KMS-11 (cell line): Measurements from ENCODE around the gene POU2F3.

Experiments
- H2AFZ ChIP-seq: fragments of 200-600 bp; sonication (generic); 2 replicates; pipeline ENCODE4 v1.6.1; 2016; ENCODE audit warnings: antibody characterized with exemption, mixed run types, low read depth
- H3K27ac ChIP-seq: fragments of 200-600 bp; sonication (generic); 2 replicates; pipeline ENCODE4 v1.6.1; 2016; ENCODE audit warnings: mild to moderate bottlenecking, mixed run types
- H3K27me3 ChIP-seq: fragments of 200-600 bp; sonication (generic); 2 replicates; pipeline ENCODE4 v1.6.1; 2017; ENCODE audit warnings: mild to moderate bottlenecking, low read depth, mixed run types, moderate library complexity; ENCODE audit not compliant: insufficient read depth
- H3K36me3 ChIP-seq: fragments of 200-600 bp; sonication (generic); 2 replicates; pipeline ENCODE4 v1.6.1; 2017; ENCODE audit warnings: mild to moderate bottlenecking, mixed run types; ENCODE audit not compliant: insufficient read depth
- H3K4me1 ChIP-seq: fragments of 200-600 bp; sonication (generic); 2 replicates; pipeline ENCODE4 v1.6.1; 2016; ENCODE audit warnings: mild to moderate bottlenecking, low read depth, mixed run types; ENCODE audit not compliant: poor library complexity, severe bottlenecking
- H3K4me2 ChIP-seq: fragments of 200-600 bp; sonication (generic); 2 replicates; pipeline ENCODE4 v1.7.0; 2016; ENCODE audit warnings: mild to moderate bottlenecking, mixed run types
- H3K4me3 ChIP-seq: fragments of 200-600 bp; sonication (generic); IDR thresholded peaks from 2 replicates; pipeline ENCODE4 v1.6.1; 2017; ENCODE audit warnings: low read depth, low read length, mixed read lengths; ENCODE audit not compliant: insufficient read depth
- H3K79me2 ChIP-seq: fragments of 200-600 bp; sonication (generic); 2 replicates; pipeline ENCODE4 v1.6.1; 2016; ENCODE audit warnings: low read depth, mixed run types; ENCODE audit not compliant: insufficient read depth
- H3K9ac ChIP-seq: fragments of 200-600 bp; sonication (generic); 2 replicates; pipeline ENCODE4 v1.6.1; 2016; ENCODE audit warnings: mild to moderate bottlenecking, mixed run types
- H4K20me1 ChIP-seq: fragments of 200-600 bp; sonication (generic); 2 replicates; pipeline ENCODE4 v1.6.1; 2016; ENCODE audit warnings: mild to moderate bottlenecking, mixed run types; ENCODE audit not compliant: insufficient read depth
- CTCF ChIP-seq: fragments of 200-600 bp; sonication (generic); conservative IDR thresholded peaks from 2 replicates; pipeline ENCODE4 v1.6.1; 2017; ENCODE audit warnings: low read depth, mild to moderate bottlenecking, antibody characterized with exemption, low read length, moderate library complexity, mixed read lengths

Gene POU2F3

DNA sequence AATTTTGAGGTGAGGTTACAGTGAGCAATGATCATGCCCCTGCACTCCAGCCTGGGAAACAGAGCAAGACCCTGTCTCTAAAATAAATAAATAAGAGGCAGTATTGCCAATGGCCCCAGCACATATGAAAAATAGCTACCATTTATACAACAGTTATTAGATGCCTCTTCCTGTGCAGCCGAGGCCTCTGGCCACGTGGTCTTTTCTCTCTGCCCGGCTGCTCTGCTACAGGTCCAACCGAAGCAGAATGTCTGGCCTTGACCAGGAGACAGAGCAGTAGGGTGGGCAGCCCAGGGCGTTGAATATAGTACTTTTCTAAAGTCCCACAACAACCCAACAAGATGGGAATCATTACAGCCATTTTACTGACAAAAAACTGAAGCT, 41.5 kb upstream of the POU2F3 start:
- Histone ChIP-seq H3K36me3 (no peaks in the 10 kb centered on the region), H3K4me2 (no peak overlapping the region), H3K9ac (no peak overlapping the region), H3K79me2 (no peaks in the 10 kb centered on the region), H2AFZ (no peak overlapping the region), H3K27me3 (no peaks in the 10 kb centered on the region), H3K27ac (no peak overlapping the region), H4K20me1 (no peaks in the 10 kb centered on the region), H3K4me1 (no peaks in the 10 kb centered on the region), H3K4me3 (no peak overlapping the region)
- TF ChIP-seq CTCF, result no peak

DNA sequence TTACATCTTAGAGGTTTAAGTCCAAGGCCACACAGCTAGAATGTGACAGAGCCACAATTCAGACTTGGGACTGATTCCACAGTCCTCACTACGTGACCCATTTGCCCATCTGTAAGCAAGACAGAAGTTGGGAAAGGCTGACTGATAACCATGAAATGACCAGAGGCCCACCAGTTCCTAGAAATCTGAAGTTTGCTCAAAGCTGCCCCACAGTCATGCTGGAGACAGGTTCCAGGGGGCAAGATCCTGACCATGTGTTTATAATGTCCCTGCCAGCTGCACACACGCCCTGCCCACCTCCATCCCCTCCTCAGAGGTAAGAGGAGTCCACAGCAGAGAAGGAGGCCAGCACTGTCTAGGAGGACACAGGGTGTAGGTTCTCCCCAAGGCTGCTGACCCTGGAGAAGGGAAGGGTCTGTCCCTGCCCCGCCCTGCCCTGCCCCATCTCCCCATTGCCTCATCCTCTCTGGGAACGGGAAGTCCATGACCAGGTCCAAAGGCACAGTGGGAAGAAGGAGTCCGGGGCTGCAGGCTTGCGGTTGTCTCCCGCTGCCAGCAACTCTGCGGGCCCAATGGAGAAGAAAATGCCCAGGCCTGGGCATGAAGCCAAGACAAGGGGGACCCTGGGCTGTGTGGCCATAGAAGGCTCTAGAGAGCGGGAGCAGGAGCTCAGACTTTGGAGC, 41.0 kb upstream of the POU2F3 start:
- Histone ChIP-seq H3K9ac (no peak overlapping the region), H3K27ac (no peak overlapping the region), H3K4me1 (no peaks in the 10 kb centered on the region), H3K27me3 (no peaks in the 10 kb centered on the region), H3K36me3 (no peaks in the 10 kb centered on the region), H4K20me1 (no peaks in the 10 kb centered on the region), H3K4me2 (no peak overlapping the region), H2AFZ (no peak overlapping the region), H3K79me2 (no peaks in the 10 kb centered on the region), H3K4me3 (no peak overlapping the region)
- no peak for TF ChIP-seq CTCF

DNA sequence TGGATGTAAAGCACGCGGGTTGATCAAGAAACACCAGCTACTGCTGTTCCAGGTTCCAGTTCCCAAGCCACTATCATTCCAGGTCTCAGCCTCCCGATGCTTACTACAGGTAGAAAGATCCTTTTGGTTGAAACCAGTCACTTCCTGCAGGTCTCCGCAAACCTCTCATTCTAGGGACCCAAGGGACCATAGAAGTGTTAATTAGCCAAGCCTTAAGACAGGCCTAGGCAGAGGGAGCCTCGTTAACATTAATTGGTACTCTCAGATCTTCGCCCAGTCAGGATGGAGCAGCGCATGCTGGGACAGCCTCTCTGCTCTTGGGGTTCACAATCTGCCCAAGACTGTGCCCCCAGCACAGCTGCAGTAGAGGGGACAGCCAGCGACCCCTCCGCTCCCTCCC, 40.3 kb upstream of the POU2F3 start:
- Histone ChIP-seq H2AFZ (no peak overlapping the region), H3K79me2 (no peaks in the 10 kb centered on the region), H4K20me1 (no peaks in the 10 kb centered on the region), H3K27ac (no peak overlapping the region), H3K36me3 (no peaks in the 10 kb centered on the region), H3K4me3 (no peak overlapping the region), H3K4me2 (no peak overlapping the region), H3K4me1 (no peaks in the 10 kb centered on the region), H3K9ac (no peak overlapping the region), H3K27me3 (no peaks in the 10 kb centered on the region)
- no peak for TF ChIP-seq CTCF

- no peaks in the 10 kb centered on the region for H3K36me3 ChIP-seq
- no peaks in the 10 kb centered on the region for H3K4me1 ChIP-seq
- no peak for TF ChIP-seq CTCF
- H4K20me1 ChIP-seq, result no peaks in the 10 kb centered on the region
- H3K79me2 ChIP-seq, result no peaks in the 10 kb centered on the region
- H3K27ac ChIP-seq, result no peak overlapping the region
- H2AFZ ChIP-seq, result no peak overlapping the region
- no peaks in the 10 kb centered on the region for H3K27me3 ChIP-seq
- H3K9ac ChIP-seq, result no peak overlapping the region
- H3K4me3 ChIP-seq, result no peak overlapping the region
- H3K4me2 ChIP-seq, result no peak overlapping the region
These were observed 39.3 kb upstream of the POU2F3 start for GRCh38 chr11:120200677-120201076.
